HepG2 (cell line): ENCODE measurements around the gene NOL4L. TPM values are rescaled to one million over a fixed set of nuclear protein-coding genes. Genes with fewer than 3 reads are reported as not detected.

Source experiments
- ADNP ChIP-seq: sonication (generic); formaldehyde crosslinking; IDR thresholded peaks from 2 replicates; pipeline ENCODE4 v1.4.0; 2020; ENCODE audit warnings: missing genetic modification reagents
- HOXD1 ChIP-seq: sonication (generic); formaldehyde crosslinking; IDR thresholded peaks from 2 replicates; pipeline ENCODE4 v1.5.0; 2020; ENCODE audit warnings: missing genetic modification reagents
- ISL2 ChIP-seq: sonication (generic); formaldehyde crosslinking; IDR thresholded peaks from 2 replicates; pipeline ENCODE4 v1.5.0; 2020; ENCODE audit warnings: missing genetic modification reagents
- ISX ChIP-seq: sonication (generic); formaldehyde crosslinking; conservative IDR thresholded peaks from 2 replicates; pipeline ENCODE4 v1.5.0; 2020; ENCODE audit warnings: missing genetic modification reagents
- MED1 ChIP-seq: sonication (generic); formaldehyde crosslinking; IDR thresholded peaks from 2 replicates; pipeline ENCODE4 v1.4.0; 2020; ENCODE audit warnings: missing genetic modification reagents
- MED13 ChIP-seq: sonication (generic); formaldehyde crosslinking; IDR thresholded peaks from 2 replicates; pipeline ENCODE4 v1.5.0; 2020; ENCODE audit warnings: missing genetic modification reagents
- ONECUT2 ChIP-seq: sonication (generic); formaldehyde crosslinking; IDR thresholded peaks from 2 replicates; pipeline ENCODE4 v1.4.0; 2020; ENCODE audit warnings: missing genetic modification reagents
- PAWR ChIP-seq: sonication (generic); formaldehyde crosslinking; IDR thresholded peaks from 2 replicates; pipeline ENCODE4 v1.4.0; 2020; ENCODE audit warnings: missing genetic modification reagents, mild to moderate bottlenecking, borderline replicate concordance
- RFX1 ChIP-seq: fragments of 450-650 bp; IDR thresholded peaks from 2 replicates; pipeline ENCODE4 v1.6.1; 2017
- ZBTB43 ChIP-seq: sonication (generic); formaldehyde crosslinking; conservative IDR thresholded peaks from 2 replicates; pipeline ENCODE4 v1.4.0; 2020; ENCODE audit warnings: missing genetic modification reagents
- ZNF253 ChIP-seq: sonication (generic); formaldehyde crosslinking; IDR thresholded peaks from 2 replicates; pipeline ENCODE4 v1.8.0; 2022; ENCODE audit warnings: mild to moderate bottlenecking, missing genetic modification reagents, borderline replicate concordance
- ZNF503 ChIP-seq: sonication (generic); formaldehyde crosslinking; IDR thresholded peaks from 2 replicates; pipeline ENCODE4 v1.4.0; 2020; ENCODE audit warnings: missing genetic modification reagents
- ZNF567 ChIP-seq: sonication (generic); formaldehyde crosslinking; IDR thresholded peaks from 2 replicates; pipeline ENCODE4 v1.8.1; 2023; ENCODE audit warnings: mild to moderate bottlenecking, missing genetic modification reagents, borderline replicate concordance
- ZNF747 ChIP-seq: sonication (generic); formaldehyde crosslinking; IDR thresholded peaks from 2 replicates; pipeline ENCODE4 v1.8.1; 2023; ENCODE audit warnings: missing genetic modification reagents, mild to moderate bottlenecking, borderline replicate concordance
- ZNF749 ChIP-seq: sonication (generic); formaldehyde crosslinking; IDR thresholded peaks from 2 replicates; pipeline ENCODE4 v1.8.0; 2022; ENCODE audit warnings: mild to moderate bottlenecking, missing genetic modification reagents, moderate library complexity, borderline replicate concordance
- ZNF761 ChIP-seq: sonication (generic); formaldehyde crosslinking; conservative IDR thresholded peaks from 2 replicates; pipeline ENCODE4 v1.4.0; 2020; ENCODE audit warnings: mild to moderate bottlenecking, missing genetic modification reagents
- ZSCAN20 ChIP-seq: sonication (generic); formaldehyde crosslinking; IDR thresholded peaks from 2 replicates; pipeline ENCODE4 v1.4.0; 2020; ENCODE audit warnings: missing genetic modification reagents, mild to moderate bottlenecking, borderline replicate concordance
- ZSCAN31 ChIP-seq: sonication (generic); formaldehyde crosslinking; IDR thresholded peaks from 2 replicates; pipeline ENCODE4 v1.5.0; 2020; ENCODE audit warnings: low read depth, mild to moderate bottlenecking, missing genetic modification reagents
- polyA plus RNA-seq, 8 experiments: library from polyadenylated mRNA; depleted of rRNA in 3 of 8; stranded (reverse) in 7 of 8; unstranded in 1 of 8; fragments of >200 nt; fragmentation: Illumina TruSeq in 4 of 8; extraction: Trizol in 4 of 8; gene quantifications; 2 replicates each; pipeline versions ENCODE4 v1.2.1 to v1.2.3, GENCODE V29; 2011 to 2016; ENCODE audit warnings: low read depth in 4 of 8, missing spikeins in 1 of 8, mixed read lengths in 1 of 8; ENCODE audit not compliant: insufficient read depth in 1 of 8
- total RNA-seq, 5 experiments: library from RNA; depleted of rRNA; stranded (reverse); fragments of >200 nt; fragmentation: Illumina TruSeq; extraction: Trizol; gene quantifications; 2 replicates each; pipeline ENCODE4 v1.2.3, GENCODE V29; 2016; ENCODE audit warnings: low read depth in 1 of 5
- TF ChIP-seq, protein P1 (sequence below): sonication (generic); formaldehyde crosslinking; IDR thresholded peaks from 2 replicates; pipeline ENCODE4 v1.5.0; 2020; ENCODE audit warnings: missing genetic modification reagents
- TF ChIP-seq, protein P2 (sequence below): sonication (generic); formaldehyde crosslinking; IDR thresholded peaks from 2 replicates; pipeline ENCODE4 v1.9.0; 2021; ENCODE audit warnings: mild to moderate bottlenecking, missing genetic modification reagents

The NOL4L gene
- total and polyA plus RNA-seq, 2 of the 13 experiments (the other 11 are each of a cell fraction or from before 2014, with no cell fraction given): 16.6 to 35.4 TPM

DNA sequence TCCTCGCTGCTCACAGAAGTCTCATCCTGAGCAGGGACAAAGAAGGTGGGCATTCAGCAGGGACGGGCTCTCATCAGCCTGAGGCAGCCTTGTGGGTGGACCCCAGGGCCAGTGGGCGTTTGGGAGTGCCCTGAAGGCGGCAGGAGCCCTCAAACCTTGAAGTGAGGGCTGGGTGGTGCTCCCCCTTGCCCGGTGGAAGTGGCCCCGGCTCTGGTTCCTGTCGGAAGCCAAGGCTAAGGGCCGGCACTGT, 110.5 kb downstream of the NOL4L start (continued):
- TF ChIP-seq, protein P1, sequence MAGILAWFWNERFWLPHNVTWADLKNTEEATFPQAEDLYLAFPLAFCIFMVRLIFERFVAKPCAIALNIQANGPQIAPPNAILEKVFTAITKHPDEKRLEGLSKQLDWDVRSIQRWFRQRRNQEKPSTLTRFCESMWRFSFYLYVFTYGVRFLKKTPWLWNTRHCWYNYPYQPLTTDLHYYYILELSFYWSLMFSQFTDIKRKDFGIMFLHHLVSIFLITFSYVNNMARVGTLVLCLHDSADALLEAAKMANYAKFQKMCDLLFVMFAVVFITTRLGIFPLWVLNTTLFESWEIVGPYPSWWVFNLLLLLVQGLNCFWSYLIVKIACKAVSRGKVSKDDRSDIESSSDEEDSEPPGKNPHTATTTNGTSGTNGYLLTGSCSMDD (CRISPR knock-in tag): 0 out of 2 replicates have a peak, but pooled peaks have one; percentile 60
- TF ChIP-seq, protein P2, sequence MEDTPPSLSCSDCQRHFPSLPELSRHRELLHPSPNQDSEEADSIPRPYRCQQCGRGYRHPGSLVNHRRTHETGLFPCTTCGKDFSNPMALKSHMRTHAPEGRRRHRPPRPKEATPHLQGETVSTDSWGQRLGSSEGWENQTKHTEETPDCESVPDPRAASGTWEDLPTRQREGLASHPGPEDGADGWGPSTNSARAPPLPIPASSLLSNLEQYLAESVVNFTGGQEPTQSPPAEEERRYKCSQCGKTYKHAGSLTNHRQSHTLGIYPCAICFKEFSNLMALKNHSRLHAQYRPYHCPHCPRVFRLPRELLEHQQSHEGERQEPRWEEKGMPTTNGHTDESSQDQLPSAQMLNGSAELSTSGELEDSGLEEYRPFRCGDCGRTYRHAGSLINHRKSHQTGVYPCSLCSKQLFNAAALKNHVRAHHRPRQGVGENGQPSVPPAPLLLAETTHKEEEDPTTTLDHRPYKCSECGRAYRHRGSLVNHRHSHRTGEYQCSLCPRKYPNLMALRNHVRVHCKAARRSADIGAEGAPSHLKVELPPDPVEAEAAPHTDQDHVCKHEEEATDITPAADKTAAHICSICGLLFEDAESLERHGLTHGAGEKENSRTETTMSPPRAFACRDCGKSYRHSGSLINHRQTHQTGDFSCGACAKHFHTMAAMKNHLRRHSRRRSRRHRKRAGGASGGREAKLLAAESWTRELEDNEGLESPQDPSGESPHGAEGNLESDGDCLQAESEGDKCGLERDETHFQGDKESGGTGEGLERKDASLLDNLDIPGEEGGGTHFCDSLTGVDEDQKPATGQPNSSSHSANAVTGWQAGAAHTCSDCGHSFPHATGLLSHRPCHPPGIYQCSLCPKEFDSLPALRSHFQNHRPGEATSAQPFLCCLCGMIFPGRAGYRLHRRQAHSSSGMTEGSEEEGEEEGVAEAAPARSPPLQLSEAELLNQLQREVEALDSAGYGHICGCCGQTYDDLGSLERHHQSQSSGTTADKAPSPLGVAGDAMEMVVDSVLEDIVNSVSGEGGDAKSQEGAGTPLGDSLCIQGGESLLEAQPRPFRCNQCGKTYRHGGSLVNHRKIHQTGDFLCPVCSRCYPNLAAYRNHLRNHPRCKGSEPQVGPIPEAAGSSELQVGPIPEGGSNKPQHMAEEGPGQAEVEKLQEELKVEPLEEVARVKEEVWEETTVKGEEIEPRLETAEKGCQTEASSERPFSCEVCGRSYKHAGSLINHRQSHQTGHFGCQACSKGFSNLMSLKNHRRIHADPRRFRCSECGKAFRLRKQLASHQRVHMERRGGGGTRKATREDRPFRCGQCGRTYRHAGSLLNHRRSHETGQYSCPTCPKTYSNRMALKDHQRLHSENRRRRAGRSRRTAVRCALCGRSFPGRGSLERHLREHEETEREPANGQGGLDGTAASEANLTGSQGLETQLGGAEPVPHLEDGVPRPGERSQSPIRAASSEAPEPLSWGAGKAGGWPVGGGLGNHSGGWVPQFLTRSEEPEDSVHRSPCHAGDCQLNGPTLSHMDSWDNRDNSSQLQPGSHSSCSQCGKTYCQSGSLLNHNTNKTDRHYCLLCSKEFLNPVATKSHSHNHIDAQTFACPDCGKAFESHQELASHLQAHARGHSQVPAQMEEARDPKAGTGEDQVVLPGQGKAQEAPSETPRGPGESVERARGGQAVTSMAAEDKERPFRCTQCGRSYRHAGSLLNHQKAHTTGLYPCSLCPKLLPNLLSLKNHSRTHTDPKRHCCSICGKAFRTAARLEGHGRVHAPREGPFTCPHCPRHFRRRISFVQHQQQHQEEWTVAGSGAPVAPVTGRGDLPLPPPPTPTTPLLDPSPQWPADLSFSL (CRISPR knock-in tag): no peak
- TF ChIP-seq ZNF761 (no peak), ZNF253 (CRISPR knock-in tag) (peak; percentile 21; the same call in 1 of the 2 replicates), ZBTB43 (CRISPR knock-in tag) (peak; percentile 75), ISX (peak; percentile 77; the same call in 1 of the 2 replicates), ISL2 (peak; percentile 69; the same call in 1 of the 2 replicates), PAWR (CRISPR knock-in tag) (no peak), HOXD1 (CRISPR knock-in tag) (0 out of 2 replicates have a peak, but pooled peaks have one; percentile 55), ZSCAN20 (CRISPR knock-in tag) (peak; percentile 88; the same call in 1 of the 2 replicates), ONECUT2 (CRISPR knock-in tag) (0 out of 2 replicates have a peak, but pooled peaks have one; percentile 26), ADNP (CRISPR knock-in tag) (0 out of 2 replicates have a peak, but pooled peaks have one; percentile 29), ZNF503 (CRISPR knock-in tag) (peak; percentile 62; the same call in 1 of the 2 replicates), ZNF747 (CRISPR knock-in tag) (peak; percentile 91; the same call in 1 of the 2 replicates), MED13 (peak; percentile 91), ZNF567 (CRISPR knock-in tag) (peak; percentile 47), MED1 (CRISPR knock-in tag) (peak; percentile 26; the same call in 1 of the 2 replicates), ZNF749 (CRISPR knock-in tag) (no peak), RFX1 (no peak), ZSCAN31 (CRISPR knock-in tag) (0 out of 2 replicates have a peak, but pooled peaks have one; percentile 30)
